Measurements from ENCODE around the gene LBR. TPM values are rescaled to one million over a fixed set of nuclear protein-coding genes. Genes with fewer than 3 reads are reported as not detected.

Gene LBR
- total RNA-seq, 3 donors from 2014 or later: 87.9 to 161 (median 123) TPM

GRCh38 chr1:225431081-225431863 is 3.4 kb upstream of the LBR start:
- ATAC-seq (no peak), DNase-seq (no peak)
- intact Hi-C loops (cut with DNase I, micrococcal nuclease): no loop called here
- H3K4me3 ChIP-seq: no peak overlapping the region
- peaks cover 2% of the 10 kb centered on the region for H3K4me1 ChIP-seq (ENCODE audit: low read depth)
- no peaks in the 10 kb centered on the region for H3K36me3 ChIP-seq (ENCODE audit: low read depth)
- no peaks in the 10 kb centered on the region for H3K9me3 ChIP-seq
- no peak for TF ChIP-seq CTCF (IDR thresholded peaks at IDR 0.05)

- Histone ChIP-seq H3K4me1 (ENCODE audit: low read depth) (peaks cover 5% of the 10 kb centered on the region), H3K4me3 (no peak overlapping the region), H3K36me3 (ENCODE audit: low read depth) (no peaks in the 10 kb centered on the region), H3K9me3 (no peaks in the 10 kb centered on the region)
- DNase-seq (no peak), ATAC-seq (no peak)
- no peak for TF ChIP-seq CTCF (IDR thresholded peaks at IDR 0.05)
- intact Hi-C loops (cut with DNase I, micrococcal nuclease): no loop called here
Observed at GRCh38 chr1:225430301-225430700, 2.5 kb upstream of the LBR start.

GRCh38 chr1:225428881-225429455 is 1.1 kb upstream of the LBR start:
- DNase-seq: no peak
- Histone ChIP-seq H3K4me3 (peak overlapping the region; percentile 20), H3K36me3 (ENCODE audit: low read depth) (no peaks in the 10 kb centered on the region), H3K9me3 (no peaks in the 10 kb centered on the region), H3K4me1 (ENCODE audit: low read depth) (peaks cover 17% of the 10 kb centered on the region)
- no peak for TF ChIP-seq CTCF (IDR thresholded peaks at IDR 0.05)
- ATAC-seq: no peak
- intact Hi-C loops (cut with DNase I, micrococcal nuclease): no loop called here

- Histone ChIP-seq H3K4me1 (ENCODE audit: low read depth) (peaks cover 24% of the 10 kb centered on the region), H3K36me3 (ENCODE audit: low read depth) (no peaks in the 10 kb centered on the region), H3K9me3 (no peaks in the 10 kb centered on the region), H3K4me3 (peak overlapping the region; percentile 93)
- no peak for TF ChIP-seq CTCF (IDR thresholded peaks at IDR 0.05)
- intact Hi-C loops (cut with DNase I, micrococcal nuclease): no loop called here
- peak; percentile 92 to 97 (median 96) for DNase-seq
- ATAC-seq: peak; percentile 94
Observed at GRCh38 chr1:225428068-225428880, 436 bp upstream of the LBR start.

DNA sequence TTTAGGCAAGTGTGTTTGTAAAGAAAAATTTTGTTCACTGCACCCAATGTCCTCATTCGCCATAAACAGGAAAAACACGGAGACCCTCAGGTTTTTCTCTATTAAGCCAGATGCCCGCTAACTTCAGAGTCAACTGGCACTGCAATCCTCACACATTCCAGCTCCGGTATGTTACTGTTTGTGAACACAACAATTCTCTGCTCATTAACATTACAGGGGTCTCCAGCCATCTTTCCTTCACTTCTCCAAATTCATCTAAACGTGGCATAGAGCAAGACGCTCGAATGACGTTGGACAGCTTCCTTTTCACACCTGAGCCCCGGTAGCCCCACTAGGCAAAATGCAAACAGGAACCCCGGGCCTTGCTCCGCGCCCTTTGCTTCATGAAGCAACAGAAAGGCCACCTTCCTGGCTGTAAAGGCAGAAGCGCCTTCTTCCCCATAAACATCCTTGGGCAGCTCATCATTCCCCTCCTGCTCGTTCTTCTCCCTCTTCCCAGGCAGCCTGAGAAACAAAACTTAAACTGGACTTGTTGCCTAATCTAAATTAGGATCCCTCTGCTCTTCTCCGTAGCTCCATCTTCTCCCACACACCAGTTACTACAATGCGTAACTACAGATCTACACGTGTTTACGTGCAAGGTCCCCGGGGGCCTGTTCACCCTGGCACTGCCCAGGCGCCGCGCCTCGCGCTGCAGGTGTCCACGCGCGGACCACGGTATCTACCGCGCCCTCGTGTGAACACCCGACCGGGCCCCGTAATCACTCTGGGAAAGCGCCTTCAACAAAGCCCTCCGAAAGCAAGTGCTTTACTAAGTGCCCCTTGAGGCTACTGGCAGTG is 1.2 kb downstream of the LBR start:
- peaks cover 40% of the 10 kb centered on the region for H3K4me1 ChIP-seq (ENCODE audit: low read depth)
- H3K4me3 ChIP-seq: peak overlapping the region; percentile 93
- ATAC-seq (peak; percentile 24), DNase-seq (peak; percentile 55 to 76 (median 68))
- no peak for TF ChIP-seq CTCF (IDR thresholded peaks at IDR 0.05)
- H3K9me3 ChIP-seq: no peaks in the 10 kb centered on the region
- intact Hi-C loops (cut with DNase I, micrococcal nuclease): no loop called here
- H3K36me3 ChIP-seq (ENCODE audit: low read depth): no peaks in the 10 kb centered on the region

Measured in mucosa of descending colon (tissue), 3 donors.